ENCODE results near the gene IGLL1. TPM values are rescaled to one million over a fixed set of nuclear protein-coding genes. Genes with fewer than 3 reads are reported as not detected.

The IGLL1 gene
- total RNA-seq, 1 experiment from 2014 or later, result not detected

GRCh38 chr22:23571486-23571885, 8.6 kb downstream of the IGLL1 start:
- no peak overlapping the region for H3K27ac Mint-ChIP-seq (ENCODE audit: low read depth, unreplicated experiment)
- no peaks in the 10 kb centered on the region for H3K9me3 Mint-ChIP-seq (ENCODE audit: unreplicated experiment)
- no peak overlapping the region for H3K4me3 Mint-ChIP-seq (ENCODE audit: unreplicated experiment)
- peaks cover 53% of the 10 kb centered on the region for H3K27me3 Mint-ChIP-seq (ENCODE audit: insufficient read depth, unreplicated experiment)
- no peak for DNase-seq (ENCODE audit: unreplicated experiment)
- POLR2A ChIA-PET, result no interaction called here
- CTCF ChIA-PET, result interaction anchor here (1.3 kb wide), 2 partner anchors 20 to 186 kb away, joined by 3 to 7 read pairs; no protein-coding TSS in a partner anchor
- TF ChIP-seq, protein P1, sequence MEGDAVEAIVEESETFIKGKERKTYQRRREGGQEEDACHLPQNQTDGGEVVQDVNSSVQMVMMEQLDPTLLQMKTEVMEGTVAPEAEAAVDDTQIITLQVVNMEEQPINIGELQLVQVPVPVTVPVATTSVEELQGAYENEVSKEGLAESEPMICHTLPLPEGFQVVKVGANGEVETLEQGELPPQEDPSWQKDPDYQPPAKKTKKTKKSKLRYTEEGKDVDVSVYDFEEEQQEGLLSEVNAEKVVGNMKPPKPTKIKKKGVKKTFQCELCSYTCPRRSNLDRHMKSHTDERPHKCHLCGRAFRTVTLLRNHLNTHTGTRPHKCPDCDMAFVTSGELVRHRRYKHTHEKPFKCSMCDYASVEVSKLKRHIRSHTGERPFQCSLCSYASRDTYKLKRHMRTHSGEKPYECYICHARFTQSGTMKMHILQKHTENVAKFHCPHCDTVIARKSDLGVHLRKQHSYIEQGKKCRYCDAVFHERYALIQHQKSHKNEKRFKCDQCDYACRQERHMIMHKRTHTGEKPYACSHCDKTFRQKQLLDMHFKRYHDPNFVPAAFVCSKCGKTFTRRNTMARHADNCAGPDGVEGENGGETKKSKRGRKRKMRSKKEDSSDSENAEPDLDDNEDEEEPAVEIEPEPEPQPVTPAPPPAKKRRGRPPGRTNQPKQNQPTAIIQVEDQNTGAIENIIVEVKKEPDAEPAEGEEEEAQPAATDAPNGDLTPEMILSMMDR (IDR thresholded peaks at IDR 0.05; ENCODE audit: unreplicated experiment), result no peak
- no peaks in the 10 kb centered on the region for H3K36me3 Mint-ChIP-seq (ENCODE audit: insufficient read depth, unreplicated experiment)
- H3K4me1 Mint-ChIP-seq (ENCODE audit: insufficient read depth, unreplicated experiment), result no peaks in the 10 kb centered on the region
- intact Hi-C loops (cut with micrococcal nuclease), result no loop called here
- no TSS peak for BruUV-seq (replicated peaks)

DNA sequence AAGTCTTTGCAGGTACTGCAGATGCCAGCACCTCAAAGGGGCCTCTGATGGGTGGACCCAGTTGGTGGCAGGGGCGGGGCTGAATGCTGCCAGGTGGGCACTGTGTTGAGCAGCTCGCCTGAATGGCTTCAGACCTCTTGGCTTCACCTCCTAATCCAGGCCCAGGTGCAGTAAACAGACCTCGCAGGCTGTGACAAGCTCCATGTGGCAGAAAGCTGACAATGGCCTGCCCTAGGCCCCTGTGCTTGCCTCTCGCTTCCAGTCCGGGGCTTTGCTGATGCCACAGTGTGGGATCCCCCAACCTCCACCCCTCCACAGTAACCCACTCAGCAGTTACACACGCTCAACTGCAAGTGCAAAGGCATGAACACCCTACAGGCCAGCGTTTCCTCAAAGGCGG, 9.4 kb downstream of the IGLL1 start:
- no TSS peak for BruUV-seq (replicated peaks)
- POLR2A ChIA-PET, result no interaction called here
- Mint-ChIP-seq H3K4me3 (ENCODE audit: unreplicated experiment) (no peak overlapping the region), H3K27ac (ENCODE audit: low read depth, unreplicated experiment) (no peak overlapping the region), H3K27me3 (ENCODE audit: insufficient read depth, unreplicated experiment) (peaks cover 45% of the 10 kb centered on the region), H3K36me3 (ENCODE audit: insufficient read depth, unreplicated experiment) (no peaks in the 10 kb centered on the region), H3K4me1 (ENCODE audit: insufficient read depth, unreplicated experiment) (no peaks in the 10 kb centered on the region), H3K9me3 (ENCODE audit: unreplicated experiment) (no peaks in the 10 kb centered on the region)
- intact Hi-C loops (cut with micrococcal nuclease), result no loop called here
- CTCF ChIA-PET, result interaction anchor here (0.6 kb wide), 1 partner anchor 80 kb away, joined by 4 read pairs; no protein-coding TSS in a partner anchor
- no peak for DNase-seq (ENCODE audit: unreplicated experiment)
- TF ChIP-seq, protein P1 (IDR thresholded peaks at IDR 0.05; ENCODE audit: unreplicated experiment), result no peak

GRCh38 chr22:23569716-23570115, 10.4 kb downstream of the IGLL1 start:
- DNase-seq (ENCODE audit: unreplicated experiment), result no peak
- peaks cover 45% of the 10 kb centered on the region for H3K27me3 Mint-ChIP-seq (ENCODE audit: insufficient read depth, unreplicated experiment)
- ChIA-PET CTCF (no interaction called here), POLR2A (no interaction called here)
- no peaks in the 10 kb centered on the region for H3K9me3 Mint-ChIP-seq (ENCODE audit: unreplicated experiment)
- no TSS peak for BruUV-seq (replicated peaks)
- H3K27ac Mint-ChIP-seq (ENCODE audit: low read depth, unreplicated experiment), result no peak overlapping the region
- no peaks in the 10 kb centered on the region for H3K4me1 Mint-ChIP-seq (ENCODE audit: insufficient read depth, unreplicated experiment)
- intact Hi-C loops (cut with micrococcal nuclease), result no loop called here
- H3K36me3 Mint-ChIP-seq (ENCODE audit: insufficient read depth, unreplicated experiment), result no peaks in the 10 kb centered on the region
- TF ChIP-seq, protein P1 (IDR thresholded peaks at IDR 0.05; ENCODE audit: unreplicated experiment), result no peak
- no peak overlapping the region for H3K4me3 Mint-ChIP-seq (ENCODE audit: unreplicated experiment)

- Mint-ChIP-seq H3K4me1 (ENCODE audit: insufficient read depth, unreplicated experiment) (no peaks in the 10 kb centered on the region), H3K9me3 (ENCODE audit: unreplicated experiment) (no peaks in the 10 kb centered on the region), H3K36me3 (ENCODE audit: insufficient read depth, unreplicated experiment) (no peaks in the 10 kb centered on the region), H3K4me3 (ENCODE audit: unreplicated experiment) (no peak overlapping the region), H3K27me3 (ENCODE audit: insufficient read depth, unreplicated experiment) (peaks cover 48% of the 10 kb centered on the region), H3K27ac (ENCODE audit: low read depth, unreplicated experiment) (no peak overlapping the region)
- POLR2A ChIA-PET, result no interaction called here
- BruUV-seq (replicated peaks), result no TSS peak
- intact Hi-C loops (cut with micrococcal nuclease), result no loop called here
- DNase-seq (ENCODE audit: unreplicated experiment), result no peak
- TF ChIP-seq, protein P1 (IDR thresholded peaks at IDR 0.05; ENCODE audit: unreplicated experiment), result no peak
- CTCF ChIA-PET, result no interaction called here
These were observed 10.8 kb downstream of the IGLL1 start for GRCh38 chr22:23569291-23569690.

Data from MCF 10A (cell line).